T-cell (primary cell): ENCODE data around the gene ENPP7. TPM values are rescaled to one million over a fixed set of nuclear protein-coding genes. Genes with fewer than 3 reads are reported as not detected.

Experiments
- ATAC-seq, 4 experiments: fragments of 200-7000 bp in 3 of 4; fragments of 150-1000 bp in 1 of 4; cut with Tn5 transposase; replicated peaks in 1 of 4; 1 replicate in 3 of 4; 2 replicates in 1 of 4; pipeline ENCODE4 v1.10.0; 2021; ENCODE audit warnings: moderate library complexity in 3 of 4, mild to moderate bottlenecking in 2 of 4, moderate number of reproducible peaks in 1 of 4
- CTCF ChIA-PET, 2 donors: fragments of 300-600 bp; sonication (Branson Sonifier 250); formaldehyde crosslinking; loops; one replicate each; lab custom pipeline; 2022; ENCODE audit warnings: antibody characterized with exemption in 2 of 2; lab: Charles Lee
- POLR2A ChIA-PET, 2 donors: fragments of 300-600 bp; sonication (Branson Sonifier 250); formaldehyde crosslinking; loops; one replicate each; lab custom pipeline; 2022; ENCODE audit warnings: antibody characterized with exemption in 2 of 2; lab: Charles Lee
- DNase-seq, 35 experiments: peaks; one replicate each; pipeline versions ENCODE4 v3.0.0 to v3.0.0-alpha.2; 2013 to 2023
- H3K27ac ChIP-seq: one replicate; pipeline ENCODE4 v1.5.1; 2013; ENCODE audit warnings: low read length
- H3K27me3 ChIP-seq, 2 experiments: replicated peaks in 1 of 2; 1 replicate in 1 of 2; 2 replicates in 1 of 2; pipeline versions ENCODE4 v1.6.1 to v1.7.0; 2013; ENCODE audit warnings: low read length in 1 of 2, mixed read lengths in 1 of 2; ENCODE audit not compliant: control insufficient read depth in 2 of 2, insufficient read depth in 2 of 2; ENCODE audit errors: extremely low read depth in 1 of 2
- H3K36me3 ChIP-seq, 2 donors: 1 replicate in 1 of 2; 2 replicates in 1 of 2; pipeline versions ENCODE4 v1.6.1 to v1.7.0; 2013; ENCODE audit warnings: low read length in 1 of 2; ENCODE audit not compliant: control insufficient read depth in 2 of 2, insufficient read depth in 1 of 2; ENCODE audit errors: extremely low read depth in 1 of 2
- H3K4me1 ChIP-seq, 2 experiments: 1 replicate in 1 of 2; 2 replicates in 1 of 2; pipeline versions ENCODE4 v1.6.1 to v1.7.0; 2013; ENCODE audit warnings: low read length in 2 of 2, mixed read lengths in 1 of 2; ENCODE audit not compliant: insufficient read depth in 2 of 2, control insufficient read depth in 1 of 2; ENCODE audit errors: extremely low read depth in 1 of 2
- H3K4me3 ChIP-seq, 2 donors: 1 replicate in 1 of 2; 2 replicates in 1 of 2; pipeline versions ENCODE4 v1.5.1 to v1.7.0; 2013; ENCODE audit warnings: mild to moderate bottlenecking in 2 of 2, low read length in 1 of 2, moderate library complexity in 1 of 2; ENCODE audit not compliant: control insufficient read depth in 1 of 2; ENCODE audit errors: extremely low read depth in 1 of 2
- H3K9me3 ChIP-seq: 2 replicates; pipeline ENCODE4 v1.7.0; 2013
- H3K27ac Mint-ChIP-seq, 2 donors: one replicate each; pipeline ENCODE4 v1.8.0; 2020 to 2021; ENCODE audit warnings: mild to moderate bottlenecking in 2 of 2, mixed read lengths in 2 of 2
- H3K27me3 Mint-ChIP-seq, 2 donors: one replicate each; pipeline ENCODE4 v1.8.0; 2021 to 2022; ENCODE audit warnings: mixed read lengths in 2 of 2
- H3K36me3 Mint-ChIP-seq: one replicate; pipeline ENCODE4 v1.8.0; 2021; ENCODE audit warnings: mixed read lengths
- H3K4me1 Mint-ChIP-seq, 3 donors: one replicate each; pipeline ENCODE4 v1.8.0; 2020 to 2022; ENCODE audit warnings: mixed read lengths in 3 of 3, mild to moderate bottlenecking in 1 of 3
- H3K4me3 Mint-ChIP-seq, 3 donors: one replicate each; pipeline ENCODE4 v1.8.0; 2020 to 2022; ENCODE audit warnings: mild to moderate bottlenecking in 3 of 3, mixed read lengths in 3 of 3, moderate library complexity in 3 of 3
- H3K9me3 Mint-ChIP-seq, 3 donors: one replicate each; pipeline ENCODE4 v1.8.0; 2020 to 2022; ENCODE audit warnings: mixed read lengths in 3 of 3
- WGBS: methylation state at CpG from one replicate; pipeline ENCODE4 v1.1.5; 2013; ENCODE audit warnings: missing lambda C conversion rate; ENCODE audit not compliant: insufficient coverage; 5-methylcytosine and 5-hydroxymethylcytosine counted together
- total RNA-seq, 35 experiments: library from RNA in 6 of 35; stranded (reverse) in 6 of 35; fragments of 120-200 nt in 1 of 35; gene quantifications; one replicate each; pipeline versions ENCODE4 v1.2.1 to v1.2.4 and lab custom pipeline; 2013 to 2026

The ENPP7 gene
- total RNA-seq, 5 donors from 2014 or later (not counting 1 experiment from before 2014, with no cell fraction given), result 0.15 TPM; not detected in 4

- ChIA-PET CTCF (no interaction called here), POLR2A (no interaction called here)
- Histone ChIP-seq H3K27me3 (peaks cover 0 to 60% of the 10 kb centered on the region in 2 experiments), H3K4me3 (no peak overlapping the region), H3K9me3 (no peaks in the 10 kb centered on the region), H3K4me1 (no peaks in the 10 kb centered on the region), H3K36me3 (no peaks in the 10 kb centered on the region), H3K27ac (no peak overlapping the region)
- ATAC-seq (no peak), DNase-seq (no peak)
- no peak overlapping the region for H3K4me3 Mint-ChIP-seq
- no peak overlapping the region for H3K27ac Mint-ChIP-seq
- peaks cover 30 to 50% of the 10 kb centered on the region in 2 donors for H3K27me3 Mint-ChIP-seq
- no peaks in the 10 kb centered on the region for H3K36me3 Mint-ChIP-seq
- no peaks in the 10 kb centered on the region for H3K9me3 Mint-ChIP-seq
- no peaks in the 10 kb centered on the region for H3K4me1 Mint-ChIP-seq
- WGBS, result 66% methylated on average over 3 of the region's 9 CpGs
These were observed 45.6 kb upstream of the ENPP7 start for GRCh38 chr17:79685121-79685520.

GRCh38 chr17:79686476-79686875 lies 44.3 kb upstream of the ENPP7 start:
- no peak overlapping the region for H3K27ac ChIP-seq
- Mint-ChIP-seq H3K4me3 (no peak overlapping the region), H3K27me3 (peaks cover 25 to 42% of the 10 kb centered on the region in 2 donors), H3K36me3 (no peaks in the 10 kb centered on the region), H3K9me3 (no peaks in the 10 kb centered on the region), H3K4me1 (no peaks in the 10 kb centered on the region), H3K27ac (no peak overlapping the region)
- no peak for ATAC-seq
- no peak overlapping the region for H3K4me3 ChIP-seq
- H3K4me1 ChIP-seq, result no peaks in the 10 kb centered on the region
- no peaks in the 10 kb centered on the region for H3K36me3 ChIP-seq
- H3K9me3 ChIP-seq, result no peaks in the 10 kb centered on the region
- peaks cover 0 to 53% of the 10 kb centered on the region in 2 experiments for H3K27me3 ChIP-seq
- WGBS, result 76% methylated on average over 17 of the region's 17 CpGs
- CTCF ChIA-PET, result no interaction called here
- POLR2A ChIA-PET, result no interaction called here
- no peak for DNase-seq

GRCh38 chr17:79690466-79690865 lies 40.3 kb upstream of the ENPP7 start:
- Histone ChIP-seq H3K36me3 (no peaks in the 10 kb centered on the region), H3K27me3 (peaks cover 0 to 53% of the 10 kb centered on the region in 2 experiments), H3K27ac (no peak overlapping the region), H3K9me3 (no peaks in the 10 kb centered on the region), H3K4me1 (no peaks in the 10 kb centered on the region), H3K4me3 (no peak overlapping the region)
- Mint-ChIP-seq H3K4me1 (no peaks in the 10 kb centered on the region), H3K4me3 (no peak overlapping the region), H3K9me3 (no peaks in the 10 kb centered on the region), H3K27ac (no peak overlapping the region), H3K27me3 (peaks cover 14 to 35% of the 10 kb centered on the region in 2 donors), H3K36me3 (no peaks in the 10 kb centered on the region)
- DNase-seq (no peak), ATAC-seq (no peak)
- CTCF ChIA-PET, result no interaction called here
- POLR2A ChIA-PET, result no interaction called here
- WGBS, result 72% methylated on average over 8 of the region's 10 CpGs

- Mint-ChIP-seq H3K4me1 (peaks cover 0 to 4% (median 0%) of the 10 kb centered on the region in 3 donors), H3K27ac (no peak overlapping the region), H3K4me3 (no peak overlapping the region), H3K36me3 (no peaks in the 10 kb centered on the region), H3K27me3 (peaks cover 14 to 35% of the 10 kb centered on the region in 2 donors), H3K9me3 (no peaks in the 10 kb centered on the region)
- Histone ChIP-seq H3K9me3 (no peaks in the 10 kb centered on the region), H3K4me1 (no peaks in the 10 kb centered on the region), H3K4me3 (no peak overlapping the region), H3K36me3 (no peaks in the 10 kb centered on the region), H3K27ac (no peak overlapping the region), H3K27me3 (peaks cover 0 to 55% of the 10 kb centered on the region in 2 experiments)
- ATAC-seq (no peak), DNase-seq (no peak)
- WGBS, result 83% methylated on average over 18 of the region's 21 CpGs
- POLR2A ChIA-PET, result no interaction called here
- CTCF ChIA-PET, result no interaction called here
These were observed 39.5 kb upstream of the ENPP7 start for GRCh38 chr17:79690988-79691836.

- Histone ChIP-seq H3K4me3 (no peak overlapping the region), H3K27me3 (peaks cover 0 to 55% of the 10 kb centered on the region in 2 experiments), H3K36me3 (no peaks in the 10 kb centered on the region), H3K4me1 (no peaks in the 10 kb centered on the region), H3K9me3 (no peaks in the 10 kb centered on the region), H3K27ac (no peak overlapping the region)
- H3K36me3 Mint-ChIP-seq, result no peaks in the 10 kb centered on the region
- WGBS, result 94% methylated on average over 5 of the region's 9 CpGs
- H3K27ac Mint-ChIP-seq, result no peak overlapping the region
- ATAC-seq, result no peak
- H3K4me1 Mint-ChIP-seq, result peaks cover 0 to 4% (median 0%) of the 10 kb centered on the region in 3 donors
- no peak overlapping the region for H3K4me3 Mint-ChIP-seq
- no peaks in the 10 kb centered on the region for H3K9me3 Mint-ChIP-seq
- no peak for DNase-seq
- POLR2A ChIA-PET, result no interaction called here
- H3K27me3 Mint-ChIP-seq, result peaks cover 12 to 39% of the 10 kb centered on the region in 2 donors
- CTCF ChIA-PET, result no interaction called here
These were observed 38.8 kb upstream of the ENPP7 start for GRCh38 chr17:79691931-79692330.

- Mint-ChIP-seq H3K27ac (peak overlapping the region in 1 of 2 donors; percentile 20), H3K4me3 (no peak overlapping the region), H3K36me3 (no peaks in the 10 kb centered on the region), H3K27me3 (peaks cover 18 to 48% of the 10 kb centered on the region in 2 donors), H3K4me1 (peaks cover 0 to 4% (median 0%) of the 10 kb centered on the region in 3 donors), H3K9me3 (no peaks in the 10 kb centered on the region)
- Histone ChIP-seq H3K4me1 (no peaks in the 10 kb centered on the region), H3K27ac (no peak overlapping the region), H3K4me3 (no peak overlapping the region), H3K36me3 (no peaks in the 10 kb centered on the region), H3K9me3 (no peaks in the 10 kb centered on the region), H3K27me3 (peaks cover 0 to 67% of the 10 kb centered on the region in 2 experiments)
- DNase-seq, result no peak
- 78% methylated on average over 7 of the region's 9 CpGs for WGBS
- no peak for ATAC-seq
- ChIA-PET CTCF (no interaction called here), POLR2A (no interaction called here)
These were observed 37.3 kb upstream of the ENPP7 start for GRCh38 chr17:79693419-79693818.
